ENCODE data around the gene SYNGAP1. TPM values are rescaled to one million over a fixed set of nuclear protein-coding genes. Genes with fewer than 3 reads are reported as not detected.

Gene SYNGAP1
- total and polyA plus RNA-seq, 2 of the 4 experiments (the other 2 are of a cell fraction) = 1.4 to 17.0 TPM

- TF ChIP-seq ELK1 (IDR thresholded peaks at IDR 0.05; ENCODE audit: borderline replicate concordance, low read depth, low read length) = no peak
- no peak for TF ChIP-seq CHD1 (IDR thresholded peaks at IDR 0.05; ENCODE audit: low read depth, low read length)
- no peak for TF ChIP-seq CTCF (conservative IDR thresholded peaks at IDR 0.05; ENCODE audit: low read depth, low read length)
- no peak for TF ChIP-seq POLR2A (IDR thresholded peaks at IDR 0.05; ENCODE audit: low read depth, low read length)
- no peak for TF ChIP-seq MXI1 (IDR thresholded peaks at IDR 0.05; ENCODE audit: borderline replicate concordance, low read depth, low read length)
- TF ChIP-seq BHLHE40 (IDR thresholded peaks at IDR 0.05; ENCODE audit: low read depth, low read length) = no peak
- TF ChIP-seq RAD21 (IDR thresholded peaks at IDR 0.05; ENCODE audit: low read length) = no peak
- no peak for TF ChIP-seq RCOR1 (IDR thresholded peaks at IDR 0.05; ENCODE audit: insufficient replicate concordance, low read length)
- no peak for TF ChIP-seq USF2 (IDR thresholded peaks at IDR 0.05; ENCODE audit: low read depth, low read length)
- TF ChIP-seq SMC3 (IDR thresholded peaks at IDR 0.05; ENCODE audit: low read depth, low read length) = no peak
- no peak for TF ChIP-seq RFX5 (IDR thresholded peaks at IDR 0.05; ENCODE audit: low read depth, low read length)
- TF ChIP-seq CEBPB (IDR thresholded peaks at IDR 0.05; ENCODE audit: low read depth, low read length) = no peak
- Histone ChIP-seq H3K27me3 (ENCODE audit: control insufficient read depth, insufficient read depth, low read length) (no peaks in the 10 kb centered on the region), H3K4me2 (ENCODE audit: low read depth, low read length) (no peak overlapping the region), H2BK120ac (ENCODE audit: low read depth, low read length) (no peak overlapping the region), H3K9me1 (ENCODE audit: insufficient read depth, low read length) (peaks cover 26% of the 10 kb centered on the region), H2AFZ (replicated peaks; ENCODE audit: low read length, poor library complexity) (no peak overlapping the region), H2BK20ac (ENCODE audit: low read depth, low read length) (no peak overlapping the region), H2AK9ac (replicated peaks; ENCODE audit: low read depth, low read length, poor library complexity) (peak overlapping the region; percentile 44), H3K79me1 (ENCODE audit: low read depth in 1 of 2, low read length in 2 of 2) (peaks cover 21 to 73% of the 10 kb centered on the region in 2 experiments), H3K27ac (ENCODE audit: insufficient read depth, low read length) (no peak overlapping the region), H3K4me1 (ENCODE audit: control insufficient read depth, insufficient read depth, low read length) (peaks cover 27% of the 10 kb centered on the region), H3K9me3 (ENCODE audit: control insufficient read depth, insufficient read depth, low read length) (no peaks in the 10 kb centered on the region), H3K9ac (ENCODE audit: low read depth, low read length) (no peak overlapping the region), H3K4ac (ENCODE audit: low read depth, low read length) (no peak overlapping the region), H2BK5ac (ENCODE audit: low read depth, low read length, poor library complexity, severe bottlenecking) (no peak overlapping the region), H4K91ac (ENCODE audit: insufficient read depth, low read depth, low read length) (no peak overlapping the region), H3K4me3 (ENCODE audit: insufficient read depth, low read depth, low read length) (no peak overlapping the region), H2AK5ac (ENCODE audit: low read depth, low read length) (peak overlapping the region; percentile 5; the same call in 1 of the 2 replicates), H4K8ac (ENCODE audit: low read depth in 2 of 2, low read length in 2 of 2) (no peak overlapping the region), H3K23ac (ENCODE audit: low read depth, low read length) (no peak overlapping the region; the same call in 1 of the 2 replicates), H3K14ac (replicated peaks; ENCODE audit: low read depth, low read length) (no peak overlapping the region), H2BK15ac (ENCODE audit: low read depth, low read length) (no peak overlapping the region), H4K5ac (ENCODE audit: low read depth, low read length) (no peak overlapping the region), H3K18ac (ENCODE audit: low read depth, low read length) (no peak overlapping the region), H4K20me1 (ENCODE audit: insufficient read depth, low read length) (peaks cover 35% of the 10 kb centered on the region), H3K36me3 (ENCODE audit: control insufficient read depth, insufficient read depth, low read length) (peaks cover 26% of the 10 kb centered on the region), H3K56ac (ENCODE audit: extremely low read depth, insufficient read depth, low read length) (no peak overlapping the region)
- no peak for DNase-seq
- POLR2A ChIA-PET (ENCODE audit: unreplicated experiment) = no interaction called here
- CTCF ChIA-PET = no interaction called here
- in situ Hi-C loops (cut with MboI; ENCODE audit: low sequenced_read_pairs) = no loop called here
- no peak for ATAC-seq (ENCODE audit: low read depth)
- intact Hi-C loops (cut with micrococcal nuclease) = no loop called here
- 83% methylated on average over 6 of the region's 10 CpGs; no CpG with 5 or more reads in 1 of the 2 experiments for WGBS, 2 experiments (ENCODE audit: extremely low coverage in 2 of 2, insufficient read length in 1 of 2)
- BruUV-seq (replicated peaks) = no TSS peak
- dilution Hi-C loops (cut with HindIII; ENCODE audit: low sequenced_read_pairs, unreplicated experiment) = no loop called here
Measured at GRCh38 chr6:33432546-33432945, 12.7 kb downstream of the SYNGAP1 start.
